Measurements from ENCODE around the gene KIF26A. TPM values are rescaled to one million over a fixed set of nuclear protein-coding genes. Genes with fewer than 3 reads are reported as not detected.

The KIF26A gene
- 2.9 to 4.3 TPM (median 3.9 TPM) in 5 replicates for total RNA-seq (2022; extraction: Qiagen RNA extraction)

GRCh38 chr14:104138098-104138717 is at the start of gene KIF26A:
Gene KIF26A, plus strand, starts transcription at chr14:104138587. Its CDS starts 136 bp downstream, at chr14:104138723.

Other genes starting within 250 kb of the KIF26A start
- gene TDRD9, start 210.1 kb upstream of the KIF26A start, total RNA-seq (2022; extraction: Qiagen RNA extraction) = 0.16 to 0.25 TPM (median 0.21 TPM) in 5 replicates
- gene RD3L, start 196.1 kb upstream of the KIF26A start, total RNA-seq (2022; extraction: Qiagen RNA extraction) = not detected in 5 replicates
- 0.09 TPM in 1 of 5 replicates, not detected in the others for gene ASPG, start 52.9 kb upstream of the KIF26A start, total RNA-seq (2022; extraction: Qiagen RNA extraction)